Fibroblast of lung (primary cell): Measurements from ENCODE around the gene TOX2.

Source experiments
- EZH2 ChIP-seq: IDR thresholded peaks from 2 replicates; pipeline ENCODE4 v1.5.1; 2012; ENCODE audit warnings: low read length, control low read depth, mild to moderate bottlenecking; ENCODE audit errors: missing control alignments
- TF ChIP-seq, protein P1 (sequence below), 2 donors: IDR thresholded peaks in 1 of 2; conservative IDR thresholded peaks in 1 of 2; 1 replicate in 1 of 2; 2 replicates in 1 of 2; pipeline ENCODE4 v1.5.1; 2011 to 2012; ENCODE audit warnings: low read length in 2 of 2, control low read depth in 1 of 2, inconsistent platforms in 1 of 2, low read depth in 1 of 2, mild to moderate bottlenecking in 1 of 2

DNA sequence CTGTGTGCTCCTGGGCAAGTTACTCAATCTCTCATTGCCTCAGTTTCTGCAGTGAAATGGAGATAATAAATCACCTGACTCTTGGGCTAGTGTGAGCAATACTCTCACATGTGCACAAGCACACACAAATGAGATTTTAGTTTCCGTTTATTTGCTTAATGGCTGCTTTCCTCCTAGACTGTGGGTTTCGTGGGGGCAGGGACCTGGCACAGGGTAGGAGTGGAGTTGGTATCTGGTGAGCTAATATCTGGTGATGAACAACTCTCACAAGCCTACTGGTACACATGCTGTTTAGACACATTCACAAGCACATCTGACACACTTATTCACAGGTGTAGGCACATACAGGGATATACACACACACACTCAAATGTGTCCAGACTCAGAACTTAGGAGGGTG, 73.8 kb downstream of the TOX2 start:
- TF ChIP-seq EZH2 = no peak
- TF ChIP-seq, protein P1, sequence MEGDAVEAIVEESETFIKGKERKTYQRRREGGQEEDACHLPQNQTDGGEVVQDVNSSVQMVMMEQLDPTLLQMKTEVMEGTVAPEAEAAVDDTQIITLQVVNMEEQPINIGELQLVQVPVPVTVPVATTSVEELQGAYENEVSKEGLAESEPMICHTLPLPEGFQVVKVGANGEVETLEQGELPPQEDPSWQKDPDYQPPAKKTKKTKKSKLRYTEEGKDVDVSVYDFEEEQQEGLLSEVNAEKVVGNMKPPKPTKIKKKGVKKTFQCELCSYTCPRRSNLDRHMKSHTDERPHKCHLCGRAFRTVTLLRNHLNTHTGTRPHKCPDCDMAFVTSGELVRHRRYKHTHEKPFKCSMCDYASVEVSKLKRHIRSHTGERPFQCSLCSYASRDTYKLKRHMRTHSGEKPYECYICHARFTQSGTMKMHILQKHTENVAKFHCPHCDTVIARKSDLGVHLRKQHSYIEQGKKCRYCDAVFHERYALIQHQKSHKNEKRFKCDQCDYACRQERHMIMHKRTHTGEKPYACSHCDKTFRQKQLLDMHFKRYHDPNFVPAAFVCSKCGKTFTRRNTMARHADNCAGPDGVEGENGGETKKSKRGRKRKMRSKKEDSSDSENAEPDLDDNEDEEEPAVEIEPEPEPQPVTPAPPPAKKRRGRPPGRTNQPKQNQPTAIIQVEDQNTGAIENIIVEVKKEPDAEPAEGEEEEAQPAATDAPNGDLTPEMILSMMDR (conservative IDR thresholded peaks at IDR 0.05 in 1 of 2, IDR thresholded peaks at IDR 0.05 in 1 of 2; ENCODE audit: low read depth in 1 of 2, low read length in 2 of 2) = no peak
